Measurements from ENCODE around the gene FLYWCH1.

The FLYWCH1 gene

DNA sequence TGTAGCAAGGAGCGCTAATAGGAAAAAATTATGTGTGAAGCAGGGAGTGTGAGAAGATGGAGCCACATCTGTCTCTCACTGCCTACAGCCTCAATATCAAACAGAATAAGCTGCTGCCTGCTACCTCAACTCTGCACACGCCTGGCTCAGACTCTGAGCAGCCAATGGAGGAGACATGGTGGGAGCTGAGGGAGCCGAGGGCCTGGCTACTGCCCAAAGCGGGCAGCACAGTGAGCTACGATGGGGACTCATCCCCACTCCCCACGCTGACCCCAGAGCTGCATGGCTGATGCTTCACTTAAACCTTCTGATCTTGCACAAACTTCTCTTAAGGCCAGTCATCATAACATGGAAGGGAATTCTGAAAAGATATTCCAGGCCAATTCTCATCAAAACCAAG is 39.8 kb upstream of the FLYWCH1 start:
- POLR2A ChIA-PET = interaction anchor here (0.8 to 3.3 kb wide), 5 partner anchors 10 to 119 kb away, joined by 3 to 11 read pairs (median 6); partner anchors contain the start of genes FLYWCH1 and FLYWCH2
- DNase-seq (ENCODE audit: extremely low spot score) = no peak
- TF ChIP-seq, protein P1, sequence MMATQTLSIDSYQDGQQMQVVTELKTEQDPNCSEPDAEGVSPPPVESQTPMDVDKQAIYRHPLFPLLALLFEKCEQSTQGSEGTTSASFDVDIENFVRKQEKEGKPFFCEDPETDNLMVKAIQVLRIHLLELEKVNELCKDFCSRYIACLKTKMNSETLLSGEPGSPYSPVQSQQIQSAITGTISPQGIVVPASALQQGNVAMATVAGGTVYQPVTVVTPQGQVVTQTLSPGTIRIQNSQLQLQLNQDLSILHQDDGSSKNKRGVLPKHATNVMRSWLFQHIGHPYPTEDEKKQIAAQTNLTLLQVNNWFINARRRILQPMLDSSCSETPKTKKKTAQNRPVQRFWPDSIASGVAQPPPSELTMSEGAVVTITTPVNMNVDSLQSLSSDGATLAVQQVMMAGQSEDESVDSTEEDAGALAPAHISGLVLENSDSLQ (IDR thresholded peaks at IDR 0.05) = no peak
- TF ChIP-seq L3MBTL2 (conservative IDR thresholded peaks at IDR 0.05) = no peak
- no peak for TF ChIP-seq ARNT (IDR thresholded peaks at IDR 0.05)
- TF ChIP-seq SP1 (IDR thresholded peaks at IDR 0.05) = no peak
- TF ChIP-seq ZNF384 (IDR thresholded peaks at IDR 0.05) = no peak
- no peak for TF ChIP-seq SUZ12 (IDR thresholded peaks at IDR 0.05)
- TF ChIP-seq FOXA1 (IDR thresholded peaks at IDR 0.05) = no peak
- no peak for TF ChIP-seq FOXK2 (IDR thresholded peaks at IDR 0.05)
- no peak for TF ChIP-seq NFRKB (IDR thresholded peaks at IDR 0.05)
- TF ChIP-seq ELF4 (IDR thresholded peaks at IDR 0.05) = no peak
- CTCF ChIA-PET = no interaction called here

GRCh38 chr16:2874032-2874911 is 37.5 kb upstream of the FLYWCH1 start:
- no peak for DNase-seq (ENCODE audit: extremely low spot score)
- no peak for TF ChIP-seq FOXA1 (IDR thresholded peaks at IDR 0.05)
- CTCF ChIA-PET = interaction anchor here (0.6 to 0.7 kb wide), 4 partner anchors 29 to 283 kb away, joined by 3 to 7 read pairs (median 6); no protein-coding TSS in a partner anchor
- POLR2A ChIA-PET = interaction anchor here (1.0 kb wide), 2 partner anchors 37 to 39 kb away, joined by 3 to 5 read pairs; partner anchors contain the start of gene FLYWCH1

GRCh38 chr16:2874912-2875362 is 36.8 kb upstream of the FLYWCH1 start:
- peak; percentile 82 for DNase-seq (ENCODE audit: extremely low spot score)
- ChIA-PET CTCF (interaction anchor here (0.6 to 0.7 kb wide), 5 partner anchors 28 to 282 kb away, joined by 3 to 7 read pairs (median 5); no protein-coding TSS in a partner anchor), POLR2A (interaction anchor here (1.0 kb wide), 2 partner anchors 37 to 38 kb away, joined by 3 to 5 read pairs; partner anchors contain the start of gene FLYWCH1)
- no peak for TF ChIP-seq TARDBP (IDR thresholded peaks at IDR 0.05)
- no peak for TF ChIP-seq NFRKB (IDR thresholded peaks at IDR 0.05)
- TF ChIP-seq ZNF384 (IDR thresholded peaks at IDR 0.05) = peak; percentile 51; the same call in 1 of the 2 replicates

GRCh38 chr16:2879854-2880508 is 31.8 kb upstream of the FLYWCH1 start:
- ChIA-PET POLR2A (interaction anchor here (1.3 kb wide), 1 partner anchor 12 kb away, joined by 5 read pairs; no protein-coding TSS in a partner anchor), CTCF (no interaction called here)
- DNase-seq (ENCODE audit: extremely low spot score) = no peak
- TF ChIP-seq NFRKB (IDR thresholded peaks at IDR 0.05) = no peak
- TF ChIP-seq TARDBP (IDR thresholded peaks at IDR 0.05) = no peak
- no peak for TF ChIP-seq CTBP1 (IDR thresholded peaks at IDR 0.05; ENCODE audit: borderline replicate concordance)
- no peak for TF ChIP-seq FOXK2 (IDR thresholded peaks at IDR 0.05)
- TF ChIP-seq ELF4 (IDR thresholded peaks at IDR 0.05) = no peak
- no peak for TF ChIP-seq ZNF384 (IDR thresholded peaks at IDR 0.05)
- no peak for TF ChIP-seq HDGF (IDR thresholded peaks at IDR 0.05; ENCODE audit: borderline replicate concordance)
- no peak for TF ChIP-seq L3MBTL2 (conservative IDR thresholded peaks at IDR 0.05)
- TF ChIP-seq BHLHE40 (IDR thresholded peaks at IDR 0.05; ENCODE audit: borderline replicate concordance) = no peak
- no peak for TF ChIP-seq SP1 (IDR thresholded peaks at IDR 0.05)
- TF ChIP-seq SUZ12 (IDR thresholded peaks at IDR 0.05) = no peak
- no peak for TF ChIP-seq FOXA1 (IDR thresholded peaks at IDR 0.05)
- TF ChIP-seq ARNT (IDR thresholded peaks at IDR 0.05) = no peak

DNA sequence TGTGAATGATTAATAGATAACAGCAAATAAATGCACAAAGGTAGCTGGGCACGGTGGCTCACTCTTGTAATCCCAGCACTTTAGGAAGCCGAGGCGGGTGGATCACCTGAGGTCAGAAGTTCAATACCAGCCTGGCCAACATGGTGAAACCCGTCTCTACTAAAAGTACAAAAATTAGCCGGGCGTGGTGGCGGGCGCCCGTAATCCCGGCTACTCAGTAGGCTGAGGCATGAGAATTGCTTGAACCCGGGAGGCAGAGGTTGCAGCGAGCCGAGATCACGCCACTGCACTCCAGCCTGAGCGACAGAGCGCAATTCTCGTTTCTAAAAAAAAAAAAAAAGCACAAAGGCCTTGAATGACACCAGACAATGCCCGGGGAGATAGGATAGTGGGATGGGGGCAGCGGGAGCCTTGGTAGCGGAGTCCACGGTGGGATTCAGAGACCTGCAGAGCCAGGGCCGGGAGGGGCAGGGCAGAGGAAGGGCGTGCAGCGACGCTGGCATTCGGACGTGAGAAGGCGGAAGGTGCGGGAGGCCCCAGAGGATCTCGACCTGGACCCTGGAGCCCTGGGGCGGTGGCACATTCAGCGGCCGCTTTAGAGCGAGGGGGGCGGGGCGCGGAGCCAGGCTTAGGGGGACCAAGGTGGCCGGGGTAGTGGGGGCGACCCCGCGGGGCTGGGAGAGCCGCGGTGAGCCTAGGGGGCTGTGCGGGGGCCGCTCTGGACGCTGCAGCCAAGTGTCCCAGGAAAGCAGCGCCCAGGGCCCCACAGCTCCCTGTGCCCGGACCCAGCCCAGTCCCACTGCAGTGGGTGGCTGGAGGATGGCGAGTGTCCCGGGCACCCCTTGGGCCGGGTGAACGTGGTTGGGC is 29.7 kb upstream of the FLYWCH1 start:
- peak; percentile 42 for DNase-seq (ENCODE audit: extremely low spot score)
- TF ChIP-seq, protein P1 (IDR thresholded peaks at IDR 0.05) = peak; percentile 19; the same call in 1 of the 2 replicates
- TF ChIP-seq L3MBTL2 (conservative IDR thresholded peaks at IDR 0.05) = 0 out of 2 replicates have a peak, but pooled peaks have one; percentile 10
- peak; percentile 81 for TF ChIP-seq ZNF384 (IDR thresholded peaks at IDR 0.05)
- TF ChIP-seq ARNT (IDR thresholded peaks at IDR 0.05) = no peak
- POLR2A ChIA-PET = interaction anchor here (0.9 to 2.1 kb wide), 11 partner anchors 9 to 129 kb away, joined by 3 to 24 read pairs (median 7); partner anchors contain the start of genes FLYWCH1, PKMYT1 and SRRM2
- CTCF ChIA-PET = interaction anchor here (0.9 to 1.3 kb wide), 3 partner anchors 14 to 58 kb away, joined by 4 to 10 read pairs (median 5); no protein-coding TSS in a partner anchor

GRCh38 chr16:2882650-2883457 is 28.9 kb upstream of the FLYWCH1 start, which contains the start of gene FLYWCH2:
TSS of gene FLYWCH2 (plus strand) at chr16:2883215. CDS start at chr16:2896450, 13,235 bp downstream.
- TF ChIP-seq NFRKB (IDR thresholded peaks at IDR 0.05) = no peak
- TF ChIP-seq HDGF (IDR thresholded peaks at IDR 0.05; ENCODE audit: borderline replicate concordance) = no peak
- peak; percentile 66 for TF ChIP-seq L3MBTL2 (conservative IDR thresholded peaks at IDR 0.05)
- TF ChIP-seq FOXK2 (IDR thresholded peaks at IDR 0.05) = no peak
- TF ChIP-seq, protein P1 (IDR thresholded peaks at IDR 0.05) = peak; percentile 95
- no peak for TF ChIP-seq SP1 (IDR thresholded peaks at IDR 0.05)
- TF ChIP-seq ELF4 (IDR thresholded peaks at IDR 0.05) = no peak
- ChIA-PET CTCF (interaction anchor here (0.9 to 1.3 kb wide), 4 partner anchors 15 to 59 kb away, joined by 3 to 10 read pairs (median 4); no protein-coding TSS in a partner anchor), POLR2A (interaction anchor here (0.7 to 2.1 kb wide), 16 partner anchors 9 to 130 kb away, joined by 3 to 24 read pairs (median 6); partner anchors contain the start of genes FLYWCH1, PKMYT1 and SRRM2)
- peak; percentile 95 for DNase-seq (ENCODE audit: extremely low spot score)
